GM12874 (cell line): ENCODE data around the gene CSNK1E.

Experiments
- TF ChIP-seq, protein P1 (sequence below): IDR thresholded peaks from 2 replicates; pipeline ENCODE4 v1.5.1; 2011; ENCODE audit warnings: low read depth, mild to moderate bottlenecking, control low read depth, low read length, moderate library complexity; ENCODE audit not compliant: insufficient read depth

CSNK1E gene

DNA sequence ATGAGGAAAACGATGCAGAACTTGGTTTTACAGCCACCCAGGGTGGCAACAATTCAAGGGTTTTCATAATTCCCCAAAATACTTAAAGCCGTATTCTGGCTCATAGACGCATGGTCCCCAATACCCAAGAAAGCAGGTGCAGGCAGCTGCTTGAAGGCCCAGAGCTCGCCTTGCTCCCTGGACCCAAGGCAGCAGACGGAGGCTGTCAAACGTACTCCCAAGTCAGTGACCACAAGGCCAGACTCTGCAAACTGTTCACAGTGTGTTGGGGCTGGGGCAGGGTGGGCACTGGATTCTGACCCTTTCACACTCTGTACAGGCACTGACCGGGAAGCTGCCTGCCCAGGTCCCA is 65.9 kb downstream of the CSNK1E start:
- TF ChIP-seq, protein P1, sequence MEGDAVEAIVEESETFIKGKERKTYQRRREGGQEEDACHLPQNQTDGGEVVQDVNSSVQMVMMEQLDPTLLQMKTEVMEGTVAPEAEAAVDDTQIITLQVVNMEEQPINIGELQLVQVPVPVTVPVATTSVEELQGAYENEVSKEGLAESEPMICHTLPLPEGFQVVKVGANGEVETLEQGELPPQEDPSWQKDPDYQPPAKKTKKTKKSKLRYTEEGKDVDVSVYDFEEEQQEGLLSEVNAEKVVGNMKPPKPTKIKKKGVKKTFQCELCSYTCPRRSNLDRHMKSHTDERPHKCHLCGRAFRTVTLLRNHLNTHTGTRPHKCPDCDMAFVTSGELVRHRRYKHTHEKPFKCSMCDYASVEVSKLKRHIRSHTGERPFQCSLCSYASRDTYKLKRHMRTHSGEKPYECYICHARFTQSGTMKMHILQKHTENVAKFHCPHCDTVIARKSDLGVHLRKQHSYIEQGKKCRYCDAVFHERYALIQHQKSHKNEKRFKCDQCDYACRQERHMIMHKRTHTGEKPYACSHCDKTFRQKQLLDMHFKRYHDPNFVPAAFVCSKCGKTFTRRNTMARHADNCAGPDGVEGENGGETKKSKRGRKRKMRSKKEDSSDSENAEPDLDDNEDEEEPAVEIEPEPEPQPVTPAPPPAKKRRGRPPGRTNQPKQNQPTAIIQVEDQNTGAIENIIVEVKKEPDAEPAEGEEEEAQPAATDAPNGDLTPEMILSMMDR = no peak

DNA sequence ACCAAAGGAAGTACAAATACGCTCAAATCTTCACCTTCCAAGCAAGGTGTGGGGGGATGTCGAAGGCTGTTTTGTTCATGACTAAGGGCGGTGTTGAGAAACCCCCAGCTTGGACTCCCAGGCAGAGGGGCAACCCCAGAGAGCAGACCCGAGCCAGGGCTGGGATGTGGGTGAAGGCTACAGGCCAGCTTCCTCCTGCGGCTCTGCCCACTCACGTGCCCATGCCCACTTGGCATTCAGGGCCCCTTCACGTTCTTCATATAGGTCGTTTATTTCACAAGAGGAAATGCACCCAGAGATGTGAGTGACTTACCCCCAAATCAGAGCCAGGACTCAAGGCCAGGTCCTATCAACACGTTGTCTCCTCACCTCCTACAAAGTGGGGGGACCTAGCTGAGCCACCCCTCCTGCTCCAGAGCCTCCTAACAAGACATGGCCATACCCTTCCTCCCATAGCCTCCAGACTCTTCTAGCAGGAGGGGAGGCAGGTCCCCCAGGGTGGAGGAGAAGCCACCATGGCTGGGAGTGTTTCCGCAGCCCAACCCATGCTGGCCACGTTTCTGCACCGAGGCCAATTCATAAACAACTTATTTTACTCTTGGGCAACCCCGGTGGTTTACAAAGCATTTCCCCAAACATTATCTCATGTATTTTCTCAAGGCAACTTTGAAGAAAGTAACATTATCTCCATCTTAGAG is 66.4 kb downstream of the CSNK1E start:
- TF ChIP-seq, protein P1 = no peak

DNA sequence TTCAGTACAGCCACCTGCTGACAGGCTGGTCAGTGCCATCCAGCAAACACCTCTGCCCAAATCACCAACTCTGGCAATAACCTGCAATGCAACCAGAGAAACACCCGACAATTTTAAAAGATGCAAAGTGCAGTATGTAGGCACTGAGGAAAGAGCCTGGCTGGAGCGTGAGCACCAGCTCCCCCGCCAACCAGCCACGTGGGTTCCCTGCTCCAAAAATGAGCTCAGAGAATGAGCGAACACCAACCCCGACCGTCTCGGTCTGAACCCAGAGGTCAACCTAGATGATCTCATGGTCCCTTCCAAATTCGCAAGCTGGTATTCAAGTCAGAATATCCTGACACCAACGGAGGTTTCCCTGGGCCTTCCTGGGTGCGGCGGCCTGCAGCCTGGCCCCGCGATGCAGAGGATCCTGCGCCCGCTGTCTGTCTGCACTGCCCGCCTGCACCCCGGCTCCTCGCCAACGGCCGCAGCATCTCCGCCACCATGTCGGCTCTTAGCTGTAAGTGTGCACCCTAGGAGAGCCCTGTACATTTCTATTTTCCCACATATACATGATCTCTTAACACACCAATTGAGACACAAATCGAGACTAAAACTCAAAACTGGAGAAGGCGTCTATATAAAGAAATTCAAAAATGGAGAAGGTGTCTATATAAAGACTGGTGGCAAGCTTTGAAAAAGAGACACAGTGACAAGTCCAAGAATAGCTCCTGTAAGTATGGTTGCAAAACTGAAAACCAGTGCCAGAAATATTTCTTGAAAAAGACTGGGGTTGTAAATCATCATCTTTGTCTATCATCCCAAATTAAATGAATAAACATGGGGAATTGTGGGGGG is 67.2 kb downstream of the CSNK1E start:
- TF ChIP-seq, protein P1 = no peak

DNA sequence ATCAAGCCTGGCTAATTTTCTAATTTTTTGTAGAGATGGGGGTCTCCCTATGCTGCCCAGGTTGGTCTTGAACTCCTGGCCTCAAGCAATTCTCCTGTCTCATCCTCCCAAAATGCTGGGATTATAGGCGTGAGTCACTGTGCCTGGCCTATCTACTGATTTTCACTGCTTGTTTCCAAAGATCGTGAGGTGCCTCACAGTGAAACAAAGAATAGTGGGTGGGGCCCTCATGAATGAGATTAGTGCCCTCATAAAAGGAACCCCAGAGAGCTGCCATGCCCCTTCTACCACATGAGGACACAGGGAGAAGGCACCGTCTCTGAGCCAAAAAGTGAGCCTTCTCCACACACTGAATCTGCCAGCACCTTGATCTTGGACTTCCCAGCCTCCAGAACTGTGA is 67.9 kb downstream of the CSNK1E start:
- TF ChIP-seq, protein P1 = no peak

DNA sequence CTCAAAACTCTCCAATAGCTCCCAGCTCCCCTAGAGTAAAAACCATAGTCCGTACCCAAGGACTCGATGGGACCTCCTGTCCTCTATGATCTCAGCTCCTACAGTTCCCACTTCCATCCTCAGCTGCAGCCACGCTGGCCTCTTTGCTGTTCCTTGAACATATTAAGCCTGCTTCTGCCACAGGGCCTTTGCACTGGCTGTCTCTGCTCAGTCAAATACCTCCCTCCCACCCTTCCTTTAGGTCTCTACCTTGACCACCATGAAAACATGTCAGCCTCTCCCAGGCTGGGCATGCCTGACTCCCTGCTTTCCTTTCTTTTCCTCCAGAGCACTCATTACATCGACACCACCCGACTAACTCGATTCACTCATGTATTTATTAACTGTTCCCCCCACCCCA is 69.0 kb downstream of the CSNK1E start:
- TF ChIP-seq, protein P1 = no peak

DNA sequence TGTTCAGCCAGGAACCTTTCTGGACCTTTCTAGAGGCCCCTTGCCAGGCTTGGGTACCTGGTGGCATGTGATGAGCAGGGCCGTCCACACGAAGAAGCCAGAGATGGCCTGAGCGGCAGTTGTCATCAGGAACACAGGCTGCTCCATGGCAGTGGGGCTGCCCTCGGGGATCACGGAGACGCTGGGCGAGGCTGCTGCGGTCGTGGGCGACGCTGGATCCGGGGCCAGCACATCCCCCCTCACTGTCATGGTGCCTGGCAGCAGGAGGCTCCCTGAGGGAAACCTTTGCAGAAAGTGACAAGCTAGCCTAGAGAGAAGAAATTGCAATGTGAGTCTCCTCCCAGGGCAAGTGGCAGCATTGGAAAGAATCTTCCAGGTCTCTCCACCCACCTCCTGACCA is 69.5 kb downstream of the CSNK1E start:
- TF ChIP-seq, protein P1 = no peak

DNA sequence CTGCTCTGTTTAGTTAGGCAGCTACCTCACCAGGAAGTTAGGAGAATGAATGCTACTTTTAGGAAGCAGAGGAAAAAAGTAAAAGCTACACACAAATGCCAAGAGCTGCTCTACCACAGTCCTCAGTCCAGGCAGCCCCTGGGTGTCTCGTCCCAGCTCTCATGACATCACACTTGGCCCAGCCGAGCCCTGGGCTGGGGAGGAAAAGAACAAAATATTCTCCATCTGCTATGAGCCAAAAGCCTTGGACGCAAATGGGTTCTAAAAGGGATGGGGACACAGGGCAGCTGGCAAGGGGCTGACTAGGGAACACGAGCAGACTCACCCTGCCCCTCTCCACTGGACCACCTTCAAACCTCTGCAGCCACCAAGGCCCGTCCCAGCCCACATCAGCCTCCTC is 70.5 kb downstream of the CSNK1E start:
- TF ChIP-seq, protein P1 = no peak
